GM23338 (cell line): ENCODE measurements around the gene PFN2.

Experiments used
- EZH2 ChIP-seq: fragments of 200-600 bp; sonication (generic); IDR thresholded peaks from one replicate; pipeline ENCODE4 v1.8.0; 2017; ENCODE audit warnings: antibody characterized with exemption, mild to moderate bottlenecking, low read depth; ENCODE audit not compliant: unreplicated experiment
- ZNF114 ChIP-seq: fragments of 250-450 bp; sonication (Bioruptor Pico); IDR thresholded peaks from 2 replicates; pipeline ENCODE4 v1.5.0; 2020; ENCODE audit warnings: mild to moderate bottlenecking, moderate library complexity
- TF ChIP-seq, protein P1 (sequence below), 2 experiments: fragments of 200-600 bp in 1 of 2; sonication (generic) in 1 of 2; conservative IDR thresholded peaks; 2 replicates each; pipeline versions ENCODE4 v1.5.1 to v1.6.1; 2016 to 2017; ENCODE audit warnings: antibody characterized with exemption in 2 of 2, low read depth in 2 of 2, mild to moderate bottlenecking in 2 of 2, moderate library complexity in 1 of 2

GRCh38 chr3:149967086-149967685, 3.5 kb downstream of the PFN2 start:
- TF ChIP-seq, protein P1, sequence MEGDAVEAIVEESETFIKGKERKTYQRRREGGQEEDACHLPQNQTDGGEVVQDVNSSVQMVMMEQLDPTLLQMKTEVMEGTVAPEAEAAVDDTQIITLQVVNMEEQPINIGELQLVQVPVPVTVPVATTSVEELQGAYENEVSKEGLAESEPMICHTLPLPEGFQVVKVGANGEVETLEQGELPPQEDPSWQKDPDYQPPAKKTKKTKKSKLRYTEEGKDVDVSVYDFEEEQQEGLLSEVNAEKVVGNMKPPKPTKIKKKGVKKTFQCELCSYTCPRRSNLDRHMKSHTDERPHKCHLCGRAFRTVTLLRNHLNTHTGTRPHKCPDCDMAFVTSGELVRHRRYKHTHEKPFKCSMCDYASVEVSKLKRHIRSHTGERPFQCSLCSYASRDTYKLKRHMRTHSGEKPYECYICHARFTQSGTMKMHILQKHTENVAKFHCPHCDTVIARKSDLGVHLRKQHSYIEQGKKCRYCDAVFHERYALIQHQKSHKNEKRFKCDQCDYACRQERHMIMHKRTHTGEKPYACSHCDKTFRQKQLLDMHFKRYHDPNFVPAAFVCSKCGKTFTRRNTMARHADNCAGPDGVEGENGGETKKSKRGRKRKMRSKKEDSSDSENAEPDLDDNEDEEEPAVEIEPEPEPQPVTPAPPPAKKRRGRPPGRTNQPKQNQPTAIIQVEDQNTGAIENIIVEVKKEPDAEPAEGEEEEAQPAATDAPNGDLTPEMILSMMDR (conservative IDR thresholded peaks at IDR 0.05; ENCODE audit: low read depth in 2 of 2): peak in 1 of 2 experiments; percentile 76; a peak in 3 of 4 replicates
- no peak for TF ChIP-seq EZH2
- TF ChIP-seq ZNF114 (CRISPR knock-in tag): no peak
